Measurements from ENCODE around the gene MRPL30.

MRPL30 gene

GRCh38 chr2:99198103-99198841, 17.3 kb downstream of the MRPL30 start:
- CTCF ChIA-PET = interaction anchor here (0.6 to 1.0 kb wide), 2 partner anchors 17 to 541 kb away, joined by 3 read pairs; no protein-coding TSS in a partner anchor
- POLR2A ChIA-PET = no interaction called here
- DNase-seq = no peak
- H3K4me3 ChIP-seq (ENCODE audit: control insufficient read depth in 1 of 7, extremely low read depth in 1 of 7, insufficient read depth in 4 of 7, low read depth in 2 of 7, low read length in 6 of 7) = no peak overlapping the region
- no peaks in the 10 kb centered on the region for H3K4me1 ChIP-seq (ENCODE audit: control extremely low read depth in 1 of 4, control insufficient read depth in 4 of 4, insufficient read depth in 4 of 4, low read length in 3 of 4)
- H3K27me3 ChIP-seq (replicated peaks in 2 of 5; ENCODE audit: control insufficient read depth in 4 of 5, insufficient read depth in 5 of 5, low read length in 4 of 5) = no peaks in the 10 kb centered on the region
- peaks cover 6 to 34% (median 21%) of the 10 kb centered on the region in 4 experiments for H3K36me3 ChIP-seq (ENCODE audit: control insufficient read depth in 4 of 4, insufficient read depth in 4 of 4, low read length in 3 of 4)
- H3K27ac ChIP-seq (ENCODE audit: insufficient read depth in 1 of 2, low read depth in 1 of 2, low read length in 2 of 2, poor library complexity in 1 of 2, severe bottlenecking in 2 of 2) = no peak overlapping the region
- WGBS (ENCODE audit: insufficient coverage) = 92% methylated on average over 5 of the region's 6 CpGs
- no peaks in the 10 kb centered on the region for H3K9me3 ChIP-seq (ENCODE audit: control extremely low read depth in 1 of 5, control insufficient read depth in 4 of 5, insufficient read depth in 2 of 5, low read depth in 1 of 5, low read length in 4 of 5)

- ChIA-PET POLR2A (no interaction called here), CTCF (no interaction called here)
- Histone ChIP-seq H3K27me3 (replicated peaks in 2 of 5; ENCODE audit: control insufficient read depth in 4 of 5, insufficient read depth in 5 of 5, low read length in 4 of 5) (no peaks in the 10 kb centered on the region), H3K4me3 (ENCODE audit: control insufficient read depth in 1 of 7, extremely low read depth in 1 of 7, insufficient read depth in 4 of 7, low read depth in 2 of 7, low read length in 6 of 7) (no peak overlapping the region), H3K27ac (ENCODE audit: insufficient read depth in 1 of 2, low read depth in 1 of 2, low read length in 2 of 2, poor library complexity in 1 of 2, severe bottlenecking in 2 of 2) (no peak overlapping the region), H3K4me1 (ENCODE audit: control extremely low read depth in 1 of 4, control insufficient read depth in 4 of 4, insufficient read depth in 4 of 4, low read length in 3 of 4) (no peaks in the 10 kb centered on the region), H3K36me3 (ENCODE audit: control insufficient read depth in 4 of 4, insufficient read depth in 4 of 4, low read length in 3 of 4) (peaks cover 5 to 30% (median 17%) of the 10 kb centered on the region in 4 experiments), H3K9me3 (ENCODE audit: control extremely low read depth in 1 of 5, control insufficient read depth in 4 of 5, insufficient read depth in 2 of 5, low read depth in 1 of 5, low read length in 4 of 5) (peaks cover 0 to 2% (median 0%) of the 10 kb centered on the region in 5 experiments)
- WGBS (ENCODE audit: insufficient coverage) = 90% methylated on average over 2 of the region's 7 CpGs
- DNase-seq = no peak
Observed at GRCh38 chr2:99200076-99200800, 19.3 kb downstream of the MRPL30 start.

DNA sequence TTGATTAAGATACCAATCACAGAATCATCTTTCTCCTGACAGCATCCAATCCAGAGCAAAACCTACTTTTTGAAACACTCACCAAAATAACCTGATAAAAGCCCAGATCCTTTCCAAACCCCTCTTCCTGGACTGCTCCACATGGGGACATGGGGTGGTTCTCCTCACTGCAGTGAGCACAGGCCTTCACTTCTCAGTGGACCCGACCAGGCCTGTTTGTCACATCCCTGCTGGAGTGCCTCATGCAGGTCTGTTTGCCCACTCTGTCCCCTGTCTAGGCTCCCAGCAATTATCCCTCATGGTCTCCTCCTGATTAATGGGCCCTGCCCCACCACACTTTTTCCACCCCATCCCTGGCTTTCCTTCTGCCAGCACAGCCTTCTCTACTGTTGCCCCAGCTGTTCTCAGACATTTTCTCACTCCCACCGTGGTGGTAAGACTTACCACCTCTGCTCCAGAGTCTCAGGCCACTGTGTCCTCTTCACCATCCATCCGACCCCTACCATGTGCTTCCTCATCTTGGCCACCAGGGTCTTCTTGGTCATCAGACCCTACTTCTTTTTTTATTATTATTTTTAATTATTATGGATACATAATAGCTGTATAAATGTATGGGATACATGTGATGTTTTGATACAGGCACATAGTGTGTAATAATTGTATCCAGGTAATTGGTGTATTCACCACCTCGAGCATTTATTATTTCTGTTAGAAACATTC, 21.1 kb downstream of the MRPL30 start:
- 100% methylated on average over 2 of the region's 4 CpGs for WGBS (ENCODE audit: insufficient coverage)
- H3K9me3 ChIP-seq (ENCODE audit: control extremely low read depth in 1 of 5, control insufficient read depth in 4 of 5, insufficient read depth in 2 of 5, low read depth in 1 of 5, low read length in 4 of 5) = peaks cover 0 to 7% (median 0%) of the 10 kb centered on the region in 5 experiments
- no peaks in the 10 kb centered on the region for H3K4me1 ChIP-seq (ENCODE audit: control extremely low read depth in 1 of 4, control insufficient read depth in 4 of 4, insufficient read depth in 4 of 4, low read length in 3 of 4)
- ChIA-PET POLR2A (no interaction called here), CTCF (no interaction called here)
- H3K36me3 ChIP-seq (ENCODE audit: control insufficient read depth in 4 of 4, insufficient read depth in 4 of 4, low read length in 3 of 4) = peaks cover 0 to 14% (median 7%) of the 10 kb centered on the region in 4 experiments
- no peaks in the 10 kb centered on the region for H3K27me3 ChIP-seq (replicated peaks in 2 of 5; ENCODE audit: control insufficient read depth in 4 of 5, insufficient read depth in 5 of 5, low read length in 4 of 5)
- H3K4me3 ChIP-seq (ENCODE audit: control insufficient read depth in 1 of 7, extremely low read depth in 1 of 7, insufficient read depth in 4 of 7, low read depth in 2 of 7, low read length in 6 of 7) = no peak overlapping the region
- no peak overlapping the region for H3K27ac ChIP-seq (ENCODE audit: insufficient read depth in 1 of 2, low read depth in 1 of 2, low read length in 2 of 2, poor library complexity in 1 of 2, severe bottlenecking in 2 of 2)
- DNase-seq = no peak

DNA sequence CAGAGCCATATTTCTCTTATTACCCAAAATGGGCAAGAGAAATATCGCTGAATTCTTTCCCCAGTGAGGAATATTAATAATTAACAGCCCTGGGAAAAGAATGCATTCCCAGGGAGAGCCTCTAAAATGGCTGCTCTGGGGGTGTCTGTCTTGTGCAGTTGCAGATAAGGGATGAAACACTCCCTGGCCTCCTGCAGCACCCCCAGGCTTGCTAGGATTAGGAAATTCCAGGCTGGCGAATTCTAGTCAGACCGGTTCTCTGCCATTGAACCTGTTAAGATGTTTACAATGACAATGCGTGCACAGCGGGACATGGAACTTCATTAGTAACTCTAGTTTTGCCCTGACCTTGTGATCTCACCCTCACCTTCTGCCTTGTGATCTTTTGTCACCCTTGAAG, 24.5 kb downstream of the MRPL30 start:
- H3K9me3 ChIP-seq (ENCODE audit: control extremely low read depth in 1 of 5, control insufficient read depth in 4 of 5, insufficient read depth in 2 of 5, low read depth in 1 of 5, low read length in 4 of 5) = peaks cover 0 to 14% (median 3%) of the 10 kb centered on the region in 5 experiments
- H3K4me1 ChIP-seq (ENCODE audit: control extremely low read depth in 1 of 4, control insufficient read depth in 4 of 4, insufficient read depth in 4 of 4, low read length in 3 of 4) = no peaks in the 10 kb centered on the region
- no peak for DNase-seq
- H3K4me3 ChIP-seq (ENCODE audit: control insufficient read depth in 1 of 7, extremely low read depth in 1 of 7, insufficient read depth in 4 of 7, low read depth in 2 of 7, low read length in 6 of 7) = no peak overlapping the region
- no peaks in the 10 kb centered on the region for H3K27me3 ChIP-seq (replicated peaks in 2 of 5; ENCODE audit: control insufficient read depth in 4 of 5, insufficient read depth in 5 of 5, low read length in 4 of 5)
- H3K36me3 ChIP-seq (ENCODE audit: control insufficient read depth in 4 of 4, insufficient read depth in 4 of 4, low read length in 3 of 4) = no peaks in the 10 kb centered on the region
- ChIA-PET CTCF (no interaction called here), POLR2A (no interaction called here)
- 100% methylated on average over 4 of the region's 5 CpGs for WGBS (ENCODE audit: insufficient coverage)
- no peak overlapping the region for H3K27ac ChIP-seq (ENCODE audit: insufficient read depth in 1 of 2, low read depth in 1 of 2, low read length in 2 of 2, poor library complexity in 1 of 2, severe bottlenecking in 2 of 2)

DNA sequence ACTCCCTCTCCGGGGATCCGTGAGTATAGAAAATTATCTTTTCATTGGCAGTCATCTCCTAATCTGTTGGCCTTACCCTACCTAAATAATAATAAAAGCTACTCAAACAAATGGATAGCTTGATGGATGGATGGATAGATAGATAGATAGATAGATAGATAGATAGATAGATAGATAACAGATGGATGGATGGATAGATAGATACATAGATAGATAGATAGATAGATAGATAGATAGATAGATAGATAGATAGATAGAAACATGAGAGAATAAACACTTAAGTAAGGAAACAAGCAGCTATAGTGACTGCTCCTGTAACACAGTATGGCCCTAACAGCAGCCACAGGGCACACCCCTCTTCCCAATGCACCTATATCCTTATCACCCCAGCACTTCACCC, 35.1 kb downstream of the MRPL30 start:
- CTCF ChIA-PET = no interaction called here
- peaks cover 0 to 7% (median 0%) of the 10 kb centered on the region in 4 experiments for H3K4me1 ChIP-seq (ENCODE audit: control extremely low read depth in 1 of 4, control insufficient read depth in 4 of 4, insufficient read depth in 4 of 4, low read length in 3 of 4)
- POLR2A ChIA-PET = no interaction called here
- WGBS (ENCODE audit: insufficient coverage) = no CpG with 5 or more reads among the region's 2 CpGs
- no peak for DNase-seq
- H3K4me3 ChIP-seq (ENCODE audit: control insufficient read depth in 1 of 7, extremely low read depth in 1 of 7, insufficient read depth in 4 of 7, low read depth in 2 of 7, low read length in 6 of 7) = no peak overlapping the region
- H3K36me3 ChIP-seq (ENCODE audit: control insufficient read depth in 4 of 4, insufficient read depth in 4 of 4, low read length in 3 of 4) = peaks cover 0 to 3% (median 0%) of the 10 kb centered on the region in 4 experiments
- no peak overlapping the region for H3K27ac ChIP-seq (ENCODE audit: insufficient read depth in 1 of 2, low read depth in 1 of 2, low read length in 2 of 2, poor library complexity in 1 of 2, severe bottlenecking in 2 of 2)
- H3K27me3 ChIP-seq (replicated peaks in 2 of 5; ENCODE audit: control insufficient read depth in 4 of 5, insufficient read depth in 5 of 5, low read length in 4 of 5) = no peaks in the 10 kb centered on the region
- no peaks in the 10 kb centered on the region for H3K9me3 ChIP-seq (ENCODE audit: control extremely low read depth in 1 of 5, control insufficient read depth in 4 of 5, insufficient read depth in 2 of 5, low read depth in 1 of 5, low read length in 4 of 5)

GRCh38 chr2:99217929-99218501, 37.0 kb downstream of the MRPL30 start:
- Histone ChIP-seq H3K9me3 (ENCODE audit: control extremely low read depth in 1 of 5, control insufficient read depth in 4 of 5, insufficient read depth in 2 of 5, low read depth in 1 of 5, low read length in 4 of 5) (no peaks in the 10 kb centered on the region), H3K27me3 (replicated peaks in 2 of 5; ENCODE audit: control insufficient read depth in 4 of 5, insufficient read depth in 5 of 5, low read length in 4 of 5) (no peaks in the 10 kb centered on the region), H3K4me1 (ENCODE audit: control extremely low read depth in 1 of 4, control insufficient read depth in 4 of 4, insufficient read depth in 4 of 4, low read length in 3 of 4) (peaks cover 0 to 7% (median 0%) of the 10 kb centered on the region in 4 experiments), H3K36me3 (ENCODE audit: control insufficient read depth in 4 of 4, insufficient read depth in 4 of 4, low read length in 3 of 4) (peaks cover 0 to 3% (median 0%) of the 10 kb centered on the region in 4 experiments), H3K4me3 (ENCODE audit: control insufficient read depth in 1 of 7, extremely low read depth in 1 of 7, insufficient read depth in 4 of 7, low read depth in 2 of 7, low read length in 6 of 7) (no peak overlapping the region), H3K27ac (ENCODE audit: insufficient read depth in 1 of 2, low read depth in 1 of 2, low read length in 2 of 2, poor library complexity in 1 of 2, severe bottlenecking in 2 of 2) (no peak overlapping the region)
- ChIA-PET POLR2A (no interaction called here), CTCF (no interaction called here)
- 88% methylated on average over 1 of the region's 4 CpGs for WGBS (ENCODE audit: insufficient coverage)
- DNase-seq = peak in 1 of 3 donors; percentile 3

All from common myeloid progenitor, CD34-positive (primary cell).